Measurements from ENCODE around the gene ZNF516.

The ZNF516 gene

GRCh38 chr18:76441002-76441667 is 53.9 kb downstream of the ZNF516 start:
- TF ChIP-seq BACH2 (CRISPR knock-in tag; IDR thresholded peaks at IDR 0.05; ENCODE audit: borderline replicate concordance) (no peak), ISL1 (CRISPR knock-in tag; IDR thresholded peaks at IDR 0.05) (no peak)
- ATAC-seq: no peak

- ATAC-seq: no peak
- no peak for TF ChIP-seq OSR1 (CRISPR knock-in tag; IDR thresholded peaks at IDR 0.05)
- TF ChIP-seq CSDC2 (CRISPR knock-in tag; IDR thresholded peaks at IDR 0.05): no peak
- TF ChIP-seq CSRNP3 (CRISPR knock-in tag; IDR thresholded peaks at IDR 0.05): no peak
- no peak for TF ChIP-seq ZFP3 (CRISPR knock-in tag; IDR thresholded peaks at IDR 0.05)
- TF ChIP-seq ZNF70 (CRISPR knock-in tag; IDR thresholded peaks at IDR 0.05): no peak
- no peak for TF ChIP-seq TCF4 (CRISPR knock-in tag; IDR thresholded peaks at IDR 0.05; ENCODE audit: borderline replicate concordance)
- TF ChIP-seq CREB5 (CRISPR knock-in tag; IDR thresholded peaks at IDR 0.05; ENCODE audit: low read depth): no peak
- no peak for TF ChIP-seq ZNF8 (CRISPR knock-in tag; IDR thresholded peaks at IDR 0.05)
- TF ChIP-seq BACH2 (CRISPR knock-in tag; IDR thresholded peaks at IDR 0.05; ENCODE audit: borderline replicate concordance): no peak
- TF ChIP-seq PPARA (CRISPR knock-in tag; IDR thresholded peaks at IDR 0.05; ENCODE audit: borderline replicate concordance): no peak
- no peak for TF ChIP-seq ZNF565 (CRISPR knock-in tag; conservative IDR thresholded peaks at IDR 0.05; ENCODE audit: low read depth)
- no peak for TF ChIP-seq SNAI2 (CRISPR knock-in tag; IDR thresholded peaks at IDR 0.05)
- TF ChIP-seq PATZ1 (CRISPR knock-in tag; IDR thresholded peaks at IDR 0.05; ENCODE audit: borderline replicate concordance): no peak
- no peak for TF ChIP-seq ZC3H10 (CRISPR knock-in tag; IDR thresholded peaks at IDR 0.05)
- no peak for TF ChIP-seq TOX (CRISPR knock-in tag; IDR thresholded peaks at IDR 0.05; ENCODE audit: borderline replicate concordance)
These were observed 57.1 kb downstream of the ZNF516 start for GRCh38 chr18:76437910-76438309.

GRCh38 chr18:76437011-76437410 is 58.0 kb downstream of the ZNF516 start:
- ATAC-seq: no peak
- TF ChIP-seq RARB (CRISPR knock-in tag; IDR thresholded peaks at IDR 0.05) (no peak), PPARA (CRISPR knock-in tag; IDR thresholded peaks at IDR 0.05; ENCODE audit: borderline replicate concordance) (no peak), GLIS3 (CRISPR knock-in tag; IDR thresholded peaks at IDR 0.05) (no peak), ZFP3 (CRISPR knock-in tag; IDR thresholded peaks at IDR 0.05) (no peak), ZC3H10 (CRISPR knock-in tag; IDR thresholded peaks at IDR 0.05) (no peak), TCF4 (CRISPR knock-in tag; IDR thresholded peaks at IDR 0.05; ENCODE audit: borderline replicate concordance) (no peak), ZNF565 (CRISPR knock-in tag; conservative IDR thresholded peaks at IDR 0.05; ENCODE audit: low read depth) (no peak), ZNF8 (CRISPR knock-in tag; IDR thresholded peaks at IDR 0.05) (no peak), ESRRG (CRISPR knock-in tag; IDR thresholded peaks at IDR 0.05) (no peak)

- ATAC-seq: no peak
- TF ChIP-seq ZFP3 (CRISPR knock-in tag; IDR thresholded peaks at IDR 0.05) (no peak), POU6F1 (CRISPR knock-in tag; IDR thresholded peaks at IDR 0.05; ENCODE audit: borderline replicate concordance, low read depth) (no peak), ARNTL (CRISPR knock-in tag; IDR thresholded peaks at IDR 0.05; ENCODE audit: borderline replicate concordance, low read depth) (no peak)
These were observed 58.7 kb downstream of the ZNF516 start for GRCh38 chr18:76436342-76436741.
